GM18870 (cell line): ENCODE measurements around the gene HJURP.

ENCODE experiments used
- ATAC-seq: cut with Tn5 transposase; IDR thresholded peaks from one replicate; pipeline ENCODE4 v1.9.1; 2021; ENCODE audit warnings: moderate library complexity; ENCODE audit not compliant: unreplicated experiment

Gene HJURP

GRCh38 chr2:233831861-233832260, 22.5 kb downstream of the HJURP start:
- no peak for ATAC-seq

DNA sequence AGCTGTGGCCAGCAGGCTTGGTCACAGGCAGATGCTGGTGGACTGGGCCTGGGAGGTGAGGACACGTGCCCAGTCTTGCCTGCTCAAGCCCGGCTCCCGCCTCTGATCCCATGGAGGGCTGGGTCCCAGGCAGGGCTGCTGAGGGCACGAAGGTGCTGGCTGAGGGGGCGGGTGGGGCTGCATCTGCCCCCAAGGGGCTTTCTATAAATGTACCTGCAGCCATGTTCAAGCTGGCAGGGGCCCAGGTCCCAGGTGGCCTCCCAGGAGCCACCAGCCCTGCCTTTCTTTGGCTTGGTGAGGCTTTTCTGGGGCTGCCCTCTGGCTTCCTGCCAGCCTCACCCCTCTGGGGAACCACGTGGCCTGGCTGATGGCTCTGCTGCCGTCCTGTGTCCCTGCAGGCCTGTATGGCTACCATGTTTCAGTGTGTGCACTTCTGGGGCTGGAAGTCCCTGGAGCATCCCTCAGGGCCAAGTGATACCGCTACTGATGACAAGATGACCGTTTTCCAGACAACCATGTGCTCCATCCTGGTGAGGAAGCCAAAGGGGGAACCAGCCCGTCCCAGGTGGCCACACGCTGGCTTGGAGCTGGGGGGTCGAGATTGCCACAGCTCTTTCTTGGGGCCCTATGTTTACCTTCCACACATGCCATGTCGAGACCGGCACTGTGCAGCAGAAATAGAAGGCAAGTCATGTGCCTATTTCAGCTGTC, 23.2 kb downstream of the HJURP start:
- ATAC-seq = no peak

DNA sequence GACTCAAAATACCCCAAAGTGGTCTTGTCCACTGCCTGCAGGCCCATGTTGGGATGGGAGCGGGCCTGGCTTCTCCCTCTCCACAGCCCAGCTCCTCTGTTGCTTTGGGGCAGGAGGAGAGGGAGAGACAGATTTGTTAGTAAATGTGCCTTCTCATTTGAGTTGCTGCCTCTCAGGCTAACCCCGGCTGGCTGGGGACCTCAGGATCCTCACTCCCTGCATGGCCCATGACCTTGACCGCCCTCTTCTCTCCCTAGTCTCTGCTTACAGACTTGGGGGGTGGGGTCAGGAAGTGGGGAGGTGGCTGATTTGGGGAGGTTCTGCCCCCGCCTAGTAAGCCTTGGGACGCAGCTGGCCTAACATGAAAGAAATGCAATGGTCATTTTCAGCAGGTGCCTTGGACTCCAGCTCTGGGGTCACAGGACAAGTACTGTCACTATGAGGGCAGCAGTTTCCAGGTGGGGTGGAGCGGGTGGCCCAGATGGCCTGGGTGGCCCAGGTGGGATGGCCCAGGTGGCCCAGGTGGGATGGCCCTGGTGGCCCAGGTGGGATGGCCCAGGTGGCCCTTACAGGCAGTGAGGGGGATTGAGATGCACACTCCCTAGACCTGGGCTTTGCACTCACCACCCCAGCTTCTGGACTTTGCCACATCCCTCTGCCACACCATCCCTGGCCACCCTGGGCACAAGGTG, 24.1 kb downstream of the HJURP start:
- no peak for ATAC-seq

DNA sequence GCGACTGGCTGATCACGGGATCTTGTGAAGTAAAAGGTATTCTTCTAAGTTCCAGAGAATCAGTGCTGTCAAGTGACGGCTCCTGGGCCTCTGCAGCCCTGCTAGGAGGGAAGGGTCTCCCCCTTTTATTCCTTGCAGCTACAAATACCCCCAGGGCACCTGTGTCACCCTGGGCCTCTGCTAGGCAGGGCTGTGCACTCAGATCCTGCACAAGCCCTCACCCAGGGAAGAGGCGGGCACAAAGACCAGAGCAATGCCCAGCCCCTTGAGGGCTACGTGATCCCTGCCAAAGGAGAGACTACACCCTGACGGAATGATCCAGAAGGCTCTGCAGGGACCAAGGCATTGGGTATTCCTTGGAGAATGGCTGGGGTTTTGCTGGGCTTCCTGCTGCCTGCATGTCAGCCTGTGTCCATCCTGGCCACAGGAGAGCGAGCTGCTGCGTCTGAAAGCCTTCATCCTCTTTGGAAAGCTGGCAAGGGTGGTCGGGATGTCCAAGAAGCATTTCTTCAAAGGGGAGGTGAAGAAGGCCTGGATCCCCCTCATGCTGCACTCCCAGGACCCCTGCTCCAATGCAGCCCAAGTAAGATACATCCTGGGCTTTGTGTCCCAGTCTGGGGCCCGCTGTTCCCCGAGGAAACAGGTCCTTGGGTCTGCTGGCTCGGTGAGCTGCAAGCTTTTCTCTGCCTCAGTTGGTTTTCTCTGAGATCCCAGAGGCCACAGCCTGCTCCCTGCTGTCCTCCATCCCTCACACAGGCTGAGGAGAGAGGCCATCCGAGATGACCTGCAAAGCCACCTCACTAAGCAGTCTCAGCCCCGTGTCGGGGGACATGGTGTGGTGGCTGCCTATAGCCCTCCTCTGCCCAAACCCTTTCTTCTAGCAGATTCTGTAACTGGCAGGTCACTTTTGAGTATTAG, 24.9 kb downstream of the HJURP start:
- ATAC-seq = no peak

- no peak for ATAC-seq
Measured at GRCh38 chr2:233828546-233829192, 25.7 kb downstream of the HJURP start.

DNA sequence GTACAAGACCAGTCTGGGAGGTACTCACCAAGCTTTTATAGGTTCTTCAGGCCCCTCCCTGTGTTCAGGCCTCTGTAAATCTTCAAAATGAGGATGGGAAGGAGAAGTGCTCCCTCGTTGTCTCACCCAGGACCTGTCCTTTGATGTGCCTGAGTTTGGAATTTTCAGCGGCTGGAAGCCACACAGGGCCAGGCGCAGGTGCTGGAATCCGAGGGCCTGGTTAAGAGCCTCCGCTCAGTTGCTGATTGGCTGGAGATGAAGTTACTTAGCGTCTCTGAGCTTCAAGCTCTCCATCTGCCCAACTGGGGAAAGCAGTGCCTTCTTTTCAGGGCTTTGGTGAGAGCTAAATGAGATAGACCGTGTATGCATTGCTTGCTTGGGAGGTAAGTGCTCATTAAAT, 30.0 kb downstream of the HJURP start:
- ATAC-seq = no peak

GRCh38 chr2:233823731-233824121, 30.6 kb downstream of the HJURP start:
- no peak for ATAC-seq

GRCh38 chr2:233822781-233823730, 31.3 kb downstream of the HJURP start:
- no peak for ATAC-seq

DNA sequence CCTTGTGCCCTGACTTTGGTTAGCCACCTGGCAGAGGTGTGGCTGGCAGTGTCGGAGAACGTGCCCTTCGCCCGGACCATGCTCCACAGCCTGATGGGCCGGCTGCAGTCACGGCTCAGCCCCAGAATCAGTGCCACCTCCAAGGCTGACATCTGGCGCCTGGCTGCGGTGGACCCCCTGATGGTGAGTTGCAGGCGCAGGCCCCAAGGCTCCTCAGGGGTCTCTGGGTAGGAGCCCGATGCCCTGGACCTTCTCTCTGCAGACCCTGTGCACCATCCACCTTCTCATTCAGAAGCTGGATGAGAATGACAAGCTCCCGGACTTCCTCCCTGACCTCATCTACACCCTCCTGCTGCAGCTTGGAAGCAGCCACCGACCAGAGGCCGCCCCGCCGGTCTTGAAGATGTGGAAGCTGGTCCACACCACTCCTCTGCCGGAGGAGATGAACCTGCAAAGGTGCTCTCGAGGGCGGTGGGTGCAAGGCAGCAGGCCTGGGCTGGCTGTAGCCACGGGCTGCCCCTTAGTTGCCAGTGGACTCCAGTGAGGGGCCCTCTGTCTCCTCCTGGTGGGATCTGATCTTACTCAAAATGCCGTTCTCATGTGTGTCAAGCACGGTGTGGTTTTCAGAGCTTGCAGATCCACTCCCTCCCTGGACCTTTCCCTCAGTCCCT, 32.1 kb downstream of the HJURP start:
- no peak for ATAC-seq

- ATAC-seq = no peak
Measured at GRCh38 chr2:233821709-233822100, 32.6 kb downstream of the HJURP start.

DNA sequence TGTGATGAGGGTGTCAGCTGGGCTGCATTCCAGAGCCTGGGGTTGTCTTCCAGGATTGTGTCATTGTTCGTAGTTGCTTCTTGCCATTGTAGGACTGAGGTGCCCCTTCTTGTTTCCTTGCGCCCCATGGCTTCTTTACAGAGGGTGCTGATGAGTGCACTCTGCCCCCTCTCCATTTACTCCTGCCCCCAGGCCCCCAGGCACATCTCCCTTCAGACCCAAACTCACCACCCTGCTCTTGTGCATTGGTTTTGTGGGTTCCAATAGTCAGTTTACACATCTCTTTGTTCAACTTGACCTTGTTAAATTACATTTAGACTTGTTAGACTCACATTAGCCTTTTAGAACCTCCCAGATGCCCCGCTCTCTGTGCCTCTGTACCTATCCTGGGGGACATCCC, 33.1 kb downstream of the HJURP start:
- ATAC-seq = no peak

GRCh38 chr2:233820774-233821105, 33.6 kb downstream of the HJURP start:
- no peak for ATAC-seq

DNA sequence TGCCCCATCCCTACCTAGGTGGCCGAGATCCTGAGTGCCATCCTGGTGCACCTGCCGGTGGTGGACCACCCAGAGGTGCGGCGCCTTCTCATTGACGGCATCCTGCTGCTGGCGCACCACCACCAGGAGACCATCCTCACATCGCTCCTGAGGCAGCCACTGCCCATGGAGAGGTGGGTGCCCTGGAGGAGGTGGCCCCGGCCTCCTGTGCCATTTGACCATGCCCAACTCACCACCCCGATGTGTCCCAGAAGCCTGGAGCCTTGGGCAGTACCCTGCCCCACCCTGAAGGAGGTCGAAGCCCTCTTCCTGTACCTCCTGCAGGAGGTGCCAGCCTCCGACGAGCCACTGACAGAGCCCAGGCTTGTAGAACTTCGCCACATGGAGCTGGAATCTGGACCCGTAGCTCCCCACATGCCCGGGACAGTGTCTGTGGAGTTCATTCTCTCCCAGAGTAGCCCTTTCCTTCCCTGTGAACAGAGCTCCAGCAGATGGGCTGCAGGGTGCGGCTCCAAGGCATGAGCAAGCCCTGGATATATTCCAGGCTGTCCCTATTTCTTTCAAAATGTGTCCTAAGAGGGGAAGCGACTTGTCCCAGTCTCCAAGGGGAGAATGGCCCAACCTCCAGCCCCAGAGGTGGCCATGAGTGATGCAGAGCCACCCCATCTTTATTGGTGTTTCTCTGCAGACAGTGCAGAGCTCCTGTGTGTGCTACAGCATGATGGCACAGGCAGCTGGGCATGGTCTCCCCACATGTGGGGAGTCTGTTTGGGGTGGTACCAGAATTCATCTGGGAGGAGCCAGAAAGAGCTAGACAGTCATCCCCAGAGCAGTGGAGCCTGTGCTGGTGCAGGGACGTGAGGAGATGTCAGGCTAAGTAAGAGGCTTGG, 34.2 kb downstream of the HJURP start:
- ATAC-seq = no peak

DNA sequence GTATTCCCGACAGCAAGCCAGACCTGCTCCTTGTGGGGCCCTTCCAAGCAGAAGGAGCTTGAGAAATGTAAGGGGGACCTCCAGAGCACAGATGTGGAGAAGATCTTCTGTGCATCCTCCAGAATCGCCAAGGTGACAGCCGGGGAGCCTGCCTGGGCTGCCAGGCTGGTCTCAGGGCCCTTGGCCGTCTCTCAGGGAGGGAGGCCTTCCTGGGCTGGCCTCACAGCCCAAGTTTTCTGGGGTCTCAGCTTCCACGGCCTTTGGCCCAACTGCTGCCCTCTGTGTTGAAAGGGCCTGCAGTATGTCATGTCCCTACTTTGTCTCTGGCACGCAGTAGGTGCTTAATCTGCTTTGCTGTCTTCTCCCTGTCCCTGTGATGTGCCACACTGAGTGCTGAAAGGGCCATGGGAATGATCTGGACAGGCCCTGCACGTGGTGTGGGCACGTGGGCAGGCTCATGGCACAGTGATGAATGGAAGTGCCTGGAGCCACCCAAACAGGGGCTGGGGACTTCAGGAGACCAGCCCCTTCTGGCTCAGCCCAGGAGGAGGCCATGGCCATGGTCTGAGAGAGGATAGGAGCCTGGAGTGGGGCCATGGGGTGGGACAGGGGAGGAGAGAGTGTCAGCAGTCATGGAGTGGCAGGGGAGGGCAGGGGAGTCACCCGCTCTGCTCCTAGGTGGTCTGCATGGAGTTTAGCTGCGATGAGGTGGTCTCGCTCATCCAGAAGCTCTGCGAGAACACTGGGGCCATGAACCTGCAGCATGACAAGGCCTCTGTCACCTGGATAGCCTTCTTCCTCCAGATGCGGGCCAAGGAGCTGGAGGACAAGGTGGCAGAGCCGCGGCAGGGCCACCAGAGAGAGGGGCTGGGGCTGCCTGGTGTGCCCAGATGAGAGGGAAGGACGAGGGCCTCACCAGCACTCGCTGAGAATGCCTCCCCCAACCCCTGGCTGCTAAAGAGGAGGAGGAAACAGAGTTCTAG, 35.4 kb downstream of the HJURP start:
- ATAC-seq = no peak

GRCh38 chr2:233817995-233818638, 36.2 kb downstream of the HJURP start:
- no peak for ATAC-seq

GRCh38 chr2:233817361-233817911, 36.9 kb downstream of the HJURP start:
- no peak for ATAC-seq

GRCh38 chr2:233816771-233817170, 37.6 kb downstream of the HJURP start:
- no peak for ATAC-seq
